ENCODE measurements around the gene ZNF831. TPM values are rescaled to one million over a fixed set of nuclear protein-coding genes. Genes with fewer than 3 reads are reported as not detected.

Gene ZNF831
- total RNA-seq, 4 donors from 2014 or later: 0.78 to 2.3 (median 1.6) TPM

DNA sequence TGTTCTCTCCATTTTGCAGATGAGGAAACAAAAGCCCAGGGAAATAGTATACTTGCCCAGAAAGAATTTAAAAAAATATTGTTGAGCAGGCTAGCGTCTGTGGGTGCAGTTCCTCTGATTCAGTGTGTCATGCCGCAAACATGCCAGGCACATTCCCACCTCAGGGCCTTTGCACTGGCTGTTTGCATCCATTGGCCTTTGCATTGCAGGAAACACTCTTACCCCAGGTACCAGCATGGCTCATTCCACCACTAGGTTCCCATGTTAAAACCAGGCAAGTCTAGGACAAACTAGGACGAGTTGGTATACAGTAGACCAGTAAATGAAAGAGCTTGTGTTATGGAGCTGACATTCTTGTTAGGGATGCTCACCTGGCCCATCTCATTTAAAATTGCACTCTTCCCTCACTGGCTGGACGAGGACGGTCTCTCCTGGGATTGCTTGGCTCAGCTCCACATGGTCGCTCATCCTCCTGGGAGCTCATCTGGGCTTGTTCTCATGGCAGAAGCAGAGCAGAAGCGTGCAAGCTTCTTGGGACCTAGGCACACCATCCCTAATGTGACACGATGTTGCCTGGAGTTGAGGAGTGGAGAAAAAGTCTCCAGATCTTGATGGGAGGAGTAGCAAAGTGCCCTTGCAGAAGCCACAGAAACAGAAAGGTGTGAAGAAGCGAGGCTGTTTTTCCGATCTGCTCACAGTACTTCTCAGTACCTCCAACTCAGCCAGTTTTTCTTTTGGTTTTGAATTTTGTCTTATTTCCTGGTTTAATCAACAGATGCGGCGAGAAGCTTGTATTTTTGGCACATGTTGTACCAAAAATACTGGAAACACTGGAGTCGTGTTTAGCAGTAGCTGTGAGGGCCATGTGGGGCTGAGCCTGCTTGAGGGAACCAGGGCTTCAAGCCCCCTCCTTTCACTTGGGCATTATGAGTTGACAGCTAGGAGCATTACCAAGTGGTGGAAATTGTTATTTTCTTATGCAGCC lies 13.9 kb downstream of the ZNF831 start:
- Histone ChIP-seq H3K36me3 (no peaks in the 10 kb centered on the region), H3K4me3 (replicated peaks in 1 of 3) (no peak overlapping the region), H3K4me1 (no peaks in the 10 kb centered on the region), H3K27ac (no peak overlapping the region), H3K9me3 (no peaks in the 10 kb centered on the region), H3K27me3 (no peaks in the 10 kb centered on the region)
- intact Hi-C loops (cut with DNase I): no loop called here
- TF ChIP-seq POLR2A (IDR thresholded peaks at IDR 0.05): no peak
- TF ChIP-seq, protein P1, sequence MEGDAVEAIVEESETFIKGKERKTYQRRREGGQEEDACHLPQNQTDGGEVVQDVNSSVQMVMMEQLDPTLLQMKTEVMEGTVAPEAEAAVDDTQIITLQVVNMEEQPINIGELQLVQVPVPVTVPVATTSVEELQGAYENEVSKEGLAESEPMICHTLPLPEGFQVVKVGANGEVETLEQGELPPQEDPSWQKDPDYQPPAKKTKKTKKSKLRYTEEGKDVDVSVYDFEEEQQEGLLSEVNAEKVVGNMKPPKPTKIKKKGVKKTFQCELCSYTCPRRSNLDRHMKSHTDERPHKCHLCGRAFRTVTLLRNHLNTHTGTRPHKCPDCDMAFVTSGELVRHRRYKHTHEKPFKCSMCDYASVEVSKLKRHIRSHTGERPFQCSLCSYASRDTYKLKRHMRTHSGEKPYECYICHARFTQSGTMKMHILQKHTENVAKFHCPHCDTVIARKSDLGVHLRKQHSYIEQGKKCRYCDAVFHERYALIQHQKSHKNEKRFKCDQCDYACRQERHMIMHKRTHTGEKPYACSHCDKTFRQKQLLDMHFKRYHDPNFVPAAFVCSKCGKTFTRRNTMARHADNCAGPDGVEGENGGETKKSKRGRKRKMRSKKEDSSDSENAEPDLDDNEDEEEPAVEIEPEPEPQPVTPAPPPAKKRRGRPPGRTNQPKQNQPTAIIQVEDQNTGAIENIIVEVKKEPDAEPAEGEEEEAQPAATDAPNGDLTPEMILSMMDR (IDR thresholded peaks at IDR 0.05): no peak
- WGBS, 2 donors: 80 to 89% methylated on average over 13 of the region's 13 CpGs
- DNase-seq: no peak

- H3K4me1 ChIP-seq: no peaks in the 10 kb centered on the region
- no peak overlapping the region for H3K4me3 ChIP-seq (replicated peaks in 1 of 3)
- intact Hi-C loops (cut with DNase I): no loop called here
- no peak for TF ChIP-seq POLR2A (IDR thresholded peaks at IDR 0.05)
- TF ChIP-seq, protein P1 (IDR thresholded peaks at IDR 0.05): no peak
- H3K27ac ChIP-seq: no peak overlapping the region
- H3K9me3 ChIP-seq: no peaks in the 10 kb centered on the region
- 77 to 85% methylated on average over 10 of the region's 10 CpGs for WGBS, 2 donors
- DNase-seq: no peak
- H3K27me3 ChIP-seq: no peaks in the 10 kb centered on the region
- no peaks in the 10 kb centered on the region for H3K36me3 ChIP-seq
These were observed 15.5 kb downstream of the ZNF831 start for GRCh38 chr20:59178983-59179595.

DNA sequence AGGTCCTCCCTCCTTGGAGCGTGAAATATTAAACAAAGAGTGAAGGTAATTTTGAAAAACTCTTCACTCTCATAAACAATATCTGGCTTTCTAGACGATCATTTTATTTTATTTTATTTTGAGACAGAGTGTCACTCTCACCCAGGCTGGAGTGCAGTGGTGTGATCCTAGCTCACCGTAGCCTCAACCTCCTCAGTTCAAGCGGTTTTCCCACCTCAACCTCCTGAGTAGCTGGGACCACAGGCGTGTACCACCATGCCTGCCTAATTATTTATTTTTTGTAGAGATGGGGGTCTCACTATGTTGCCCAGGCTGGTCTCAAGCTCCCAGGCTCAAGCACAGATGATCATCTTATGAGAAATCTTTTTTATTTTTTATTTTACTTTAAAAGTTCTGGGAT lies 16.4 kb downstream of the ZNF831 start:
- Histone ChIP-seq H3K4me3 (replicated peaks in 1 of 3) (no peak overlapping the region), H3K4me1 (no peaks in the 10 kb centered on the region), H3K36me3 (no peaks in the 10 kb centered on the region), H3K9me3 (no peaks in the 10 kb centered on the region), H3K27ac (no peak overlapping the region), H3K27me3 (no peaks in the 10 kb centered on the region)
- no peak for DNase-seq
- TF ChIP-seq POLR2A (IDR thresholded peaks at IDR 0.05): no peak
- TF ChIP-seq, protein P1 (IDR thresholded peaks at IDR 0.05): no peak
- 95 to 97% methylated on average over 5 of the region's 5 CpGs for WGBS, 2 donors
- intact Hi-C loops (cut with DNase I): no loop called here

- intact Hi-C loops (cut with DNase I): no loop called here
- no peaks in the 10 kb centered on the region for H3K4me1 ChIP-seq
- H3K36me3 ChIP-seq: no peaks in the 10 kb centered on the region
- no peak for DNase-seq
- TF ChIP-seq, protein P1 (IDR thresholded peaks at IDR 0.05): no peak
- no peak for TF ChIP-seq POLR2A (IDR thresholded peaks at IDR 0.05)
- H3K27me3 ChIP-seq: no peaks in the 10 kb centered on the region
- 88 to 89% methylated on average over 2 of the region's 2 CpGs for WGBS, 2 donors
- no peak overlapping the region for H3K27ac ChIP-seq
- H3K9me3 ChIP-seq: no peaks in the 10 kb centered on the region
- H3K4me3 ChIP-seq (replicated peaks in 1 of 3): no peak overlapping the region
These were observed 18.3 kb downstream of the ZNF831 start for GRCh38 chr20:59181936-59182335.

All from thyroid gland (tissue), 4 donors.